GM18520 (cell line): ENCODE results near the gene COP1.
"Not testable (repeated sequence)": the region's sequence is repeated elsewhere in the genome, so short reads cannot be mapped to it uniquely, and the experiment has no call there.

Experiments used
- ATAC-seq: cut with Tn5 transposase; IDR thresholded peaks from one replicate; pipeline ENCODE4 v1.9.1; 2021; ENCODE audit not compliant: unreplicated experiment

The COP1 gene

GRCh38 chr1:176141449-176141848 lies 65.6 kb downstream of the COP1 start:
- ATAC-seq, result no peak

- ATAC-seq, result no peak
Measured at GRCh38 chr1:176136891-176137290, 70.2 kb downstream of the COP1 start.

- ATAC-seq, result no peak
Measured at GRCh38 chr1:176134666-176135065, 72.4 kb downstream of the COP1 start.

GRCh38 chr1:176122282-176122681 lies 84.8 kb downstream of the COP1 start:
- ATAC-seq, result no peak

- no peak for ATAC-seq
Measured at GRCh38 chr1:176119549-176119948, 87.5 kb downstream of the COP1 start.

GRCh38 chr1:176118985-176119384 lies 88.1 kb downstream of the COP1 start:
- ATAC-seq, result no peak

- ATAC-seq, result no peak
Measured at GRCh38 chr1:176111835-176112234, 95.3 kb downstream of the COP1 start.

- ATAC-seq, result no peak
Measured at GRCh38 chr1:176110203-176110602, 96.9 kb downstream of the COP1 start.

- no peak for ATAC-seq
Measured at GRCh38 chr1:176102768-176103350, 104.2 kb downstream of the COP1 start.

GRCh38 chr1:176101951-176102642 lies 105.0 kb downstream of the COP1 start:
- no peak for ATAC-seq

- no peak for ATAC-seq
Measured at GRCh38 chr1:176098560-176098959, 108.5 kb downstream of the COP1 start.

- ATAC-seq, result no peak
Measured at GRCh38 chr1:176096015-176096414, 111.1 kb downstream of the COP1 start.

- no peak for ATAC-seq
Measured at GRCh38 chr1:176090766-176091165, 116.3 kb downstream of the COP1 start.

GRCh38 chr1:176087746-176088145 lies 119.3 kb downstream of the COP1 start:
- not testable (repeated sequence) for ATAC-seq

GRCh38 chr1:176073524-176074157 lies 133.4 kb downstream of the COP1 start:
- no peak for ATAC-seq

- no peak for ATAC-seq
Measured at GRCh38 chr1:176068901-176069300, 138.2 kb downstream of the COP1 start.

GRCh38 chr1:176068256-176068655 lies 138.8 kb downstream of the COP1 start:
- ATAC-seq, result no peak

- ATAC-seq, result no peak
Measured at GRCh38 chr1:176066709-176067108, 140.4 kb downstream of the COP1 start.

- ATAC-seq, result no peak
Measured at GRCh38 chr1:176058686-176059085, 148.4 kb downstream of the COP1 start.

- no peak for ATAC-seq
Measured at GRCh38 chr1:176056312-176056711, 150.8 kb downstream of the COP1 start.

GRCh38 chr1:176055398-176055797 lies 151.7 kb downstream of the COP1 start:
- no peak for ATAC-seq

GRCh38 chr1:176051902-176052518 lies 155.1 kb downstream of the COP1 start:
- no peak for ATAC-seq
